ENCODE measurements around the gene ZNF700.
"Not testable (repeated sequence)": the region's sequence is repeated elsewhere in the genome, so short reads cannot be mapped to it uniquely, and the experiment has no call there.

The ZNF700 gene

DNA sequence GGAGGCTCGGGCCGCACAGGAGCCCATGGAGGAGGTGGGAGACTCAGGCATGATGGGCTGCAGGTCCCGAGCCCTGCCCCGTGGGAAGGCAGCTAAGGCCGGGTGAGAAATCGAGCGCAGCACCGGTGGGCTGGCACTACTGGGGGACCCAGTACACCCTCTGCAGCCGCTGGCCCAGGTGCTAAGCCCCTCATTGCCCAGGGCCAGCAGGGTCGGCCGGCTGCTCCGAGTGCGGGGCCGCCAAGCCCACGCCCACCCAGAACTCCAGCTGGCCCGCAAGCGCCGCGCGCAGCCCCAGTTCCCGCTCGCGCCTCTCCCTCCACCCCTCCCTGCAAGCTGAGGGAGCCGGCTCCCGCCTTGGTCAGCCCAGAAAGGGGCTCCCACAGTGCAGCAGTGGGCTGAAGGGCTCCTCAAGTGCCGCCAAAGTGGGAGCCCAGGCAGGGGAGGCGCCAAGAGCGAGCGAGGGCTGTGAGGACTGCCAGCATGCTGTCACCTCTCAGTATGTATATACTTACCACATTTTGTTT is 16.5 kb downstream of the ZNF700 start:
- not testable (repeated sequence) for H3K4me1 ChIP-seq (ENCODE audit: control insufficient read depth in 1 of 2, insufficient read depth in 2 of 2, low read length in 2 of 2); H3K27me3 ChIP-seq (ENCODE audit: low read depth, low read length); H3K27ac ChIP-seq (ENCODE audit: low read length)
- Histone ChIP-seq H3K36me3 (ENCODE audit: control insufficient read depth in 1 of 2, insufficient read depth in 2 of 2, low read length in 2 of 2) (peaks cover 8 to 51% of the 10 kb centered on the region in 2 donors), H3K9me3 (ENCODE audit: control insufficient read depth in 1 of 2, low read length in 2 of 2) (peaks cover 39 to 47% of the 10 kb centered on the region in 2 donors), H3K4me3 (ENCODE audit: low read depth in 1 of 2, low read length in 2 of 2) (peak overlapping the region in 1 of 2 donors; percentile 45)

GRCh38 chr19:11942008-11942842 is 17.3 kb downstream of the ZNF700 start:
- Histone ChIP-seq H3K27me3 (ENCODE audit: low read depth, low read length) (no peaks in the 10 kb centered on the region), H3K4me1 (ENCODE audit: control insufficient read depth in 1 of 2, insufficient read depth in 2 of 2, low read length in 2 of 2) (no peaks in the 10 kb centered on the region), H3K27ac (ENCODE audit: low read length) (no peak overlapping the region), H3K4me3 (ENCODE audit: low read depth in 1 of 2, low read length in 2 of 2) (peak overlapping the region in 1 of 2 donors; percentile 45), H3K36me3 (ENCODE audit: control insufficient read depth in 1 of 2, insufficient read depth in 2 of 2, low read length in 2 of 2) (peaks cover 11 to 59% of the 10 kb centered on the region in 2 donors), H3K9me3 (ENCODE audit: control insufficient read depth in 1 of 2, low read length in 2 of 2) (peaks cover 46 to 55% of the 10 kb centered on the region in 2 donors)

GRCh38 chr19:11942843-11943108 is 17.9 kb downstream of the ZNF700 start:
- Histone ChIP-seq H3K4me1 (ENCODE audit: control insufficient read depth in 1 of 2, insufficient read depth in 2 of 2, low read length in 2 of 2) (no peaks in the 10 kb centered on the region), H3K27ac (ENCODE audit: low read length) (no peak overlapping the region), H3K4me3 (ENCODE audit: low read depth in 1 of 2, low read length in 2 of 2) (peak overlapping the region in 1 of 2 donors; percentile 45), H3K9me3 (ENCODE audit: control insufficient read depth in 1 of 2, low read length in 2 of 2) (peaks cover 51 to 60% of the 10 kb centered on the region in 2 donors), H3K36me3 (ENCODE audit: control insufficient read depth in 1 of 2, insufficient read depth in 2 of 2, low read length in 2 of 2) (peaks cover 17 to 61% of the 10 kb centered on the region in 2 donors), H3K27me3 (ENCODE audit: low read depth, low read length) (no peaks in the 10 kb centered on the region)

GRCh38 chr19:11944656-11945055 is 19.7 kb downstream of the ZNF700 start:
- peak overlapping the region; percentile 5 to 58 for H3K4me3 ChIP-seq (ENCODE audit: low read depth in 1 of 2, low read length in 2 of 2)
- H3K9me3 ChIP-seq (ENCODE audit: control insufficient read depth in 1 of 2, low read length in 2 of 2) = peaks cover 70 to 79% of the 10 kb centered on the region in 2 donors
- H3K4me1 ChIP-seq (ENCODE audit: control insufficient read depth in 1 of 2, insufficient read depth in 2 of 2, low read length in 2 of 2) = no peaks in the 10 kb centered on the region
- H3K36me3 ChIP-seq (ENCODE audit: control insufficient read depth in 1 of 2, insufficient read depth in 2 of 2, low read length in 2 of 2) = peaks cover 35 to 79% of the 10 kb centered on the region in 2 donors
- H3K27me3 ChIP-seq (ENCODE audit: low read depth, low read length) = no peaks in the 10 kb centered on the region
- H3K27ac ChIP-seq (ENCODE audit: low read length) = no peak overlapping the region

DNA sequence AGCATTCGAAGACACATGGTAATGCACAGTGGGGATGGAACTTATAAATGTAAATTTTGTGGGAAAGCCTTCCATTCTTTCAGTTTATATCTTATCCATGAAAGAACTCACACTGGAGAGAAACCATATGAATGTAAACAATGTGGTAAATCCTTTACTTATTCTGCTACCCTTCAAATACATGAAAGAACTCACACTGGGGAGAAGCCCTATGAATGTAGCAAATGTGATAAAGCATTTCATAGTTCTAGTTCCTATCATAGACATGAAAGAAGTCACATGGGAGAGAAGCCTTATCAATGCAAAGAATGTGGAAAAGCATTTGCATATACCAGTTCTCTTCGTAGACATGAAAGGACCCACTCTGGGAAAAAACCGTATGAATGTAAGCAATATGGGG is 23.7 kb downstream of the ZNF700 start:
- Histone ChIP-seq H3K4me3 (ENCODE audit: low read depth in 1 of 2, low read length in 2 of 2) (peak overlapping the region; percentile 16 to 58), H3K9me3 (ENCODE audit: control insufficient read depth in 1 of 2, low read length in 2 of 2) (peaks cover 61 to 92% of the 10 kb centered on the region in 2 donors), H3K4me1 (ENCODE audit: control insufficient read depth in 1 of 2, insufficient read depth in 2 of 2, low read length in 2 of 2) (no peaks in the 10 kb centered on the region), H3K27me3 (ENCODE audit: low read depth, low read length) (no peaks in the 10 kb centered on the region), H3K27ac (ENCODE audit: low read length) (no peak overlapping the region), H3K36me3 (ENCODE audit: control insufficient read depth in 1 of 2, insufficient read depth in 2 of 2, low read length in 2 of 2) (peaks cover 34 to 78% of the 10 kb centered on the region in 2 donors)

- H3K36me3 ChIP-seq (ENCODE audit: control insufficient read depth in 1 of 2, insufficient read depth in 2 of 2, low read length in 2 of 2) = peaks cover 34 to 73% of the 10 kb centered on the region in 2 donors
- no peaks in the 10 kb centered on the region for H3K27me3 ChIP-seq (ENCODE audit: low read depth, low read length)
- peaks cover 58 to 89% of the 10 kb centered on the region in 2 donors for H3K9me3 ChIP-seq (ENCODE audit: control insufficient read depth in 1 of 2, low read length in 2 of 2)
- no peak overlapping the region for H3K27ac ChIP-seq (ENCODE audit: low read length)
- H3K4me1 ChIP-seq (ENCODE audit: control insufficient read depth in 1 of 2, insufficient read depth in 2 of 2, low read length in 2 of 2) = no peaks in the 10 kb centered on the region
- peak overlapping the region; percentile 16 to 58 for H3K4me3 ChIP-seq (ENCODE audit: low read depth in 1 of 2, low read length in 2 of 2)
Observed at GRCh38 chr19:11949201-11949600, 24.3 kb downstream of the ZNF700 start.

- Histone ChIP-seq H3K9me3 (ENCODE audit: control insufficient read depth in 1 of 2, low read length in 2 of 2) (peaks cover 54 to 88% of the 10 kb centered on the region in 2 donors), H3K36me3 (ENCODE audit: control insufficient read depth in 1 of 2, insufficient read depth in 2 of 2, low read length in 2 of 2) (peaks cover 34 to 68% of the 10 kb centered on the region in 2 donors), H3K4me3 (ENCODE audit: low read depth in 1 of 2, low read length in 2 of 2) (peak overlapping the region; percentile 2 to 58)
- H3K27ac ChIP-seq (ENCODE audit: low read length); H3K4me1 ChIP-seq (ENCODE audit: control insufficient read depth in 1 of 2, insufficient read depth in 2 of 2, low read length in 2 of 2); H3K27me3 ChIP-seq (ENCODE audit: low read depth, low read length): not testable (repeated sequence)
Observed at GRCh38 chr19:11949614-11950080, 24.7 kb downstream of the ZNF700 start.

DNA sequence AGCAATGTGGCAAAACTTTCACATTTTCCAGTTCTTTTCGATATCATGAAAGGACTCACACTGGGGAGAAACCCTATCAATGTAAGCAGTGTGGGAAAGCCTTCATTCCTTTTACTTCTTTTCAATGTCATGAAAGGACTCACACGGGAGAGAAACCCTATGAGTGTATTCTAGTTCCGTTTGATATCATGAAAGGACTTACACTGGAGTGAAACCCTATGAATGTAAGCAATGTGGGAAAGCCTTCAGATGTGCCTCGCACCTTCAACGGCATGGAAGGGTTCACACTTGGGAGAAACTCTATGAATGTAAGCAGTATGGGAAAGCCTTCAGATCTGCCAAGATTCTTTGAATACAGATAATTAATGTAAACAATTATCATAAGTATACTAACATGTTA is 25.4 kb downstream of the ZNF700 start:
- H3K27ac ChIP-seq (ENCODE audit: low read length) = no peak overlapping the region
- peak overlapping the region; percentile 2 to 58 for H3K4me3 ChIP-seq (ENCODE audit: low read depth in 1 of 2, low read length in 2 of 2)
- H3K36me3 ChIP-seq (ENCODE audit: control insufficient read depth in 1 of 2, insufficient read depth in 2 of 2, low read length in 2 of 2) = peaks cover 34 to 62% of the 10 kb centered on the region in 2 donors
- no peaks in the 10 kb centered on the region for H3K4me1 ChIP-seq (ENCODE audit: control insufficient read depth in 1 of 2, insufficient read depth in 2 of 2, low read length in 2 of 2)
- no peaks in the 10 kb centered on the region for H3K27me3 ChIP-seq (ENCODE audit: low read depth, low read length)
- peaks cover 47 to 83% of the 10 kb centered on the region in 2 donors for H3K9me3 ChIP-seq (ENCODE audit: control insufficient read depth in 1 of 2, low read length in 2 of 2)

GRCh38 chr19:11963566-11964355 is 38.9 kb downstream of the ZNF700 start:
- Histone ChIP-seq H3K4me3 (ENCODE audit: low read depth in 1 of 2, low read length in 2 of 2) (peak overlapping the region in 1 of 2 donors; percentile 83), H3K27ac (ENCODE audit: low read length) (no peak overlapping the region), H3K27me3 (ENCODE audit: low read depth, low read length) (no peaks in the 10 kb centered on the region), H3K4me1 (ENCODE audit: control insufficient read depth in 1 of 2, insufficient read depth in 2 of 2, low read length in 2 of 2) (peaks cover 7 to 15% of the 10 kb centered on the region in 2 donors), H3K36me3 (ENCODE audit: control insufficient read depth in 1 of 2, insufficient read depth in 2 of 2, low read length in 2 of 2) (no peaks in the 10 kb centered on the region), H3K9me3 (ENCODE audit: control insufficient read depth in 1 of 2, low read length in 2 of 2) (no peaks in the 10 kb centered on the region)

- Histone ChIP-seq H3K4me3 (ENCODE audit: low read depth in 1 of 2, low read length in 2 of 2) (peak overlapping the region; percentile 75 to 83), H3K27ac (ENCODE audit: low read length) (peak overlapping the region; percentile 76), H3K4me1 (ENCODE audit: control insufficient read depth in 1 of 2, insufficient read depth in 2 of 2, low read length in 2 of 2) (peaks cover 7 to 15% of the 10 kb centered on the region in 2 donors), H3K27me3 (ENCODE audit: low read depth, low read length) (no peaks in the 10 kb centered on the region), H3K9me3 (ENCODE audit: control insufficient read depth in 1 of 2, low read length in 2 of 2) (no peaks in the 10 kb centered on the region), H3K36me3 (ENCODE audit: control insufficient read depth in 1 of 2, insufficient read depth in 2 of 2, low read length in 2 of 2) (no peaks in the 10 kb centered on the region)
Observed at GRCh38 chr19:11964496-11964857, 39.6 kb downstream of the ZNF700 start.
